T-helper 1 cell treated with Interleukin-12 subunit alpha and Interleukin-12 subunit beta and Interleukin-4 antibody, amounts not matched to agents 30 μg/mL and 1 μg/mL, for 36 hours (primary cell): ENCODE data around the gene CPAMD8.

Experiments
- H3K27ac Mint-ChIP-seq: one replicate; pipeline ENCODE4 v1.8.0; 2021; ENCODE audit warnings: mild to moderate bottlenecking, mixed read lengths
- H3K27me3 Mint-ChIP-seq: one replicate; pipeline ENCODE4 v1.8.0; 2021; ENCODE audit warnings: low read depth, mixed read lengths
- H3K36me3 Mint-ChIP-seq: one replicate; pipeline ENCODE4 v1.8.0; 2021; ENCODE audit warnings: low read depth, mixed read lengths
- H3K4me1 Mint-ChIP-seq: one replicate; pipeline ENCODE4 v1.8.0; 2021; ENCODE audit warnings: low read depth, mixed read lengths
- H3K4me3 Mint-ChIP-seq: one replicate; pipeline ENCODE4 v1.8.0; 2021; ENCODE audit warnings: mild to moderate bottlenecking, moderate library complexity, mixed read lengths
- H3K9me3 Mint-ChIP-seq: one replicate; pipeline ENCODE4 v1.8.0; 2021; ENCODE audit warnings: mixed read lengths

Gene CPAMD8

GRCh38 chr19:17055636-17056035 lies 29.0 kb upstream of the CPAMD8 start:
- Mint-ChIP-seq H3K36me3 (peaks cover 51% of the 10 kb centered on the region), H3K4me3 (no peak overlapping the region), H3K9me3 (no peaks in the 10 kb centered on the region), H3K4me1 (no peaks in the 10 kb centered on the region), H3K27me3 (no peaks in the 10 kb centered on the region), H3K27ac (no peak overlapping the region)

GRCh38 chr19:17054746-17055145 lies 28.1 kb upstream of the CPAMD8 start:
- Mint-ChIP-seq H3K9me3 (no peaks in the 10 kb centered on the region), H3K36me3 (peaks cover 43% of the 10 kb centered on the region), H3K4me3 (no peak overlapping the region), H3K4me1 (no peaks in the 10 kb centered on the region), H3K27ac (no peak overlapping the region), H3K27me3 (no peaks in the 10 kb centered on the region)

GRCh38 chr19:17052439-17052838 lies 25.8 kb upstream of the CPAMD8 start:
- Mint-ChIP-seq H3K4me1 (no peaks in the 10 kb centered on the region), H3K27me3 (no peaks in the 10 kb centered on the region), H3K9me3 (no peaks in the 10 kb centered on the region), H3K4me3 (no peak overlapping the region), H3K27ac (no peak overlapping the region), H3K36me3 (peaks cover 24% of the 10 kb centered on the region)

DNA sequence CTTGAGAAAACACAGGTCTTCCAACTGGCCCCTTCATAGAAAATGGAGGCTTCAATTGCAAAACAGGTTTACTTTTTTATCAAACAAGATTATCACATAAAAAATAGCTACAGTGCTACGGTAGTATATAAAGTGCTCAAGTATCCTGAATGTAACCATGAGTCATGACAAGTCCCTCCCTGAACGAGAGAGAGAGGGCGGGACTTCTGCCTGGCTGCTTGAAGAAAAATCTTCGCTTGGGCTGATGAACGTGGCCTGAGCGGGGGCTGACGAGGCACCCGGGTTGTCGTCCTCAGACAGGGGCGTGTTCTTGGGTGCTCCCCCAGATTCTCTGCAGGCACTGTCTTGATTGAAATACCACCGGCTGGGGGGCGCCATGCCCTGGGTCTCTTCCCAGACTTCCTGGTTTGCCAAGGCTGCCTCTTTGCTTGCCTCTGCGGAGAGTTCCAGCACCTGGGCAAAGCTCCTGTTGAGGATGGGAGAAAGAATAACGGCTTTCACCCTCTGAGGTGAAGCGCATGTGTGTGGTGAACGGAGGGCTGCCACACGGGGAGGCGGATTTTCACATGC lies 23.2 kb upstream of the CPAMD8 start:
- Mint-ChIP-seq H3K4me1 (no peaks in the 10 kb centered on the region), H3K36me3 (peaks cover 20% of the 10 kb centered on the region), H3K9me3 (no peaks in the 10 kb centered on the region), H3K27me3 (no peaks in the 10 kb centered on the region), H3K4me3 (no peak overlapping the region), H3K27ac (no peak overlapping the region)

DNA sequence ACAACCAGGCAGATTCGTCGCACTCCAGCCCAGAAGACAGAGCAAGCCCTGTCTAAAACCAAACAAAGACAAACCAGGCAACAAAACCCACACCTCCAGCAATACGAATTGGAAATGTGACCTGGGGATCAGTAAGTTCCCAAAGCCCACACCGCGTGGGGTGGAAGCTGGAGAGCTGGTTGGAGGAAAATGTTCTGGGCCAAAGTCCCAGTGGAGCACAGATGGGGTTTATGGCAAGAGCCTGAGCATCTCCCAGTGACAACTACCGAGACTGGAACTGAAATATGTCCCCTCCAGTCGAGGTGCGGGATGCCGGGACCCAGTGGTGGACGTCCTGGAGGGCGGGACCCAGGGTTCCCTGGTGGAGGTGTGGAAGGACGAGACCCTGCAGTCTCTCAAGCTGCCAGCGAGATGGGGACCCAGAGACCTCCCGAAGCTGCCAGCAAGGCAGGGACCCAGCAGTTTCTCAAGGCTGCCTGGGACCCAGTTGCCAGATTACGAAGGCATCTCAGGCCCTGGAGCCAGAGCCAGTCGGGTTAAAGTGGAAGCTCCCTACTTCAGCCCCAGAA lies 22.4 kb upstream of the CPAMD8 start:
- Mint-ChIP-seq H3K4me3 (no peak overlapping the region), H3K9me3 (no peaks in the 10 kb centered on the region), H3K27ac (no peak overlapping the region), H3K36me3 (peaks cover 20% of the 10 kb centered on the region), H3K27me3 (no peaks in the 10 kb centered on the region), H3K4me1 (no peaks in the 10 kb centered on the region)

DNA sequence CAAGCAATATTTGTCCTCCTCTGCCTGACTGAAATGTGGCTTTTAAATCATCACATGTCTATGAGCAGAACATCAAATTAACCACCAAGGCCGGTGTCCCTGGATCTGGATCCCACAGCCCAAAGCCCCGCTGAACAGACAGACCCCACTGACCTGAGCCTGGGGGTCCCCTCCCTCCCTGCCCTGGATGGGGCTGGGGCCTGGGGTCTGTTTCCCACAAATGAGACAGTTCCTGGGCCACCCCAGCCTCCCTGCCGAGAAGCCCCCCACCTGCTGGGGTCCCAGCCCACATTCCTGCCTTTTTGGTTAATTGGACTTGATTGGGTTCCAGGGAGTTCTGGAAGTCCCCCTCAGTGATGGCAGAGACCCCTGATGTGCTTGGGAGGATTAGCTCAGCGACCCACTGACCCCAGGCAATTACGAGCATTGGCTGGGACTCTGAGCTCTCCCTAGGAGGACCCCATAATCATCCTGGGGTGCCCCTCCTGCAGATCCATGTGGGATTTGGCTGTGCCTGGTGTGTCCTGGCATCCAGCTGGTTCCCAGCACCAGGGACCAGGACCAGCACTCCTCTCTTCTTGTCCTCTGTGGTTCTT lies 19.4 kb upstream of the CPAMD8 start:
- Mint-ChIP-seq H3K27me3 (peaks cover 3% of the 10 kb centered on the region), H3K9me3 (no peaks in the 10 kb centered on the region), H3K4me1 (no peaks in the 10 kb centered on the region), H3K4me3 (no peak overlapping the region), H3K27ac (no peak overlapping the region), H3K36me3 (peaks cover 2% of the 10 kb centered on the region)

DNA sequence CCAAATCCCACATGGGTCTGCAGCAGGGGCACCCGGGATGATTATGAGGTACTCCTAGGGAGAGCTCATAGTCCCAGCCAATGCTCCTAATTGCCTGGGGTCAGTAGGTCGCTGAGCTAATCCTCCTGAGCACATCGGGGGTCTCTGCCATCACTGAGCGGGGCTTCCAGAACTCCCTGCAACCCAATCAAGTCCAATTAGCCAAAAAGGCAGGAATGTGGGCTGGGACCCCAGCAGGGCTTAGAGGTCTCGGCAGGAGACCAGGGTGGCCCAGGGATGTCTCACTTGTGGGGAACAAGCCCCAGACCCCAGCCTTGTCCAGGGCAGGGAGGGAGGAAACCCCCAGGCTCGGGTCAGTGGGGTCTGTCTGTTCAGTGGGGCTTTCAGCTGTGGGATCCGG lies 17.1 kb upstream of the CPAMD8 start:
- H3K9me3 Mint-ChIP-seq: no peaks in the 10 kb centered on the region
- no peaks in the 10 kb centered on the region for H3K36me3 Mint-ChIP-seq
- no peaks in the 10 kb centered on the region for H3K4me1 Mint-ChIP-seq
- no peak overlapping the region for H3K27ac Mint-ChIP-seq
- H3K4me3 Mint-ChIP-seq: no peak overlapping the region
- H3K27me3 Mint-ChIP-seq: peaks cover 3% of the 10 kb centered on the region

GRCh38 chr19:17041976-17042375 lies 15.4 kb upstream of the CPAMD8 start:
- no peaks in the 10 kb centered on the region for H3K36me3 Mint-ChIP-seq
- H3K27ac Mint-ChIP-seq: no peak overlapping the region
- H3K27me3 Mint-ChIP-seq: peaks cover 3% of the 10 kb centered on the region
- H3K9me3 Mint-ChIP-seq: no peaks in the 10 kb centered on the region
- H3K4me3 Mint-ChIP-seq: no peak overlapping the region
- no peaks in the 10 kb centered on the region for H3K4me1 Mint-ChIP-seq

- no peaks in the 10 kb centered on the region for H3K36me3 Mint-ChIP-seq
- no peak overlapping the region for H3K27ac Mint-ChIP-seq
- peaks cover 7% of the 10 kb centered on the region for H3K27me3 Mint-ChIP-seq
- H3K4me1 Mint-ChIP-seq: no peaks in the 10 kb centered on the region
- H3K4me3 Mint-ChIP-seq: no peak overlapping the region
- H3K9me3 Mint-ChIP-seq: no peaks in the 10 kb centered on the region
These were observed 11.4 kb upstream of the CPAMD8 start for GRCh38 chr19:17037966-17038500.

DNA sequence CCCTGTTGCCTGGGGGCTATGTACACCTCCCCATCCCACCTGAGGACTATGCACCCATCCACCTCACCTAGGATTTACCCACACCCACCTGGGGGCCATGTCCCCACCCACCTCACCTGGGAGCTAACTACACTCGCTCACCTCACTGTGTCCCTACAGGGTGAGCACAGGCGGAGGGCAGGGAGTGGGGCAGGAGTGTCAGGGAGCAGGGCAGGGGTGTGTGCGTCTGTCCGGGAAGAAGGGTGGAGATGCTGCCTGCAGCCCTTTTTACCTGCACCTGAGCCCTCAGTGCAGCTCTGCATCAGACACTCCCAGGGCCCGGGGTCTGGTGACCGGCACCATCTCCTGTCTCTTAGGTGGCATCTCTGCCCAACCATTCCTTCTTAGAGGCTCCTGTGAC lies 10.6 kb upstream of the CPAMD8 start:
- H3K4me3 Mint-ChIP-seq: no peak overlapping the region
- no peak overlapping the region for H3K27ac Mint-ChIP-seq
- no peaks in the 10 kb centered on the region for H3K36me3 Mint-ChIP-seq
- peaks cover 4% of the 10 kb centered on the region for H3K27me3 Mint-ChIP-seq
- H3K4me1 Mint-ChIP-seq: no peaks in the 10 kb centered on the region
- no peaks in the 10 kb centered on the region for H3K9me3 Mint-ChIP-seq

DNA sequence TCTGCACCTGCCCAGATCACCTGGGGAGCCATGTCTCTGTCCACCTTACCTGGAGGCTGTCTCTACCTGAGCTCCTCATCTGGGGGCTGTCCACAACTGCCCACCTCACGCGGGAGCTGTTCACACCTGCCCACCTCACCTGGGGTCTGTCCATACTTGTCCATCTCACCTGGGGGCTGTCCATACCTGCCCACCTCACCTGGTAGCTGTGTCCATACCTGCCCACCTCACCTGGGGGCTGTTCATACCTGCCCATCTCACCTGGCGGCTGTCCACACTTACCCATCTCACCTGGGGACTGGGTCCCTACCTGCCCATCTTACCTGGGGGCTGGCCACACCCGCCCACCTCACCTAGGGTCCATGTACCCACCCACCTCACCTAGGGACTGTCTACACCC lies 10.0 kb upstream of the CPAMD8 start:
- Mint-ChIP-seq H3K4me3 (no peak overlapping the region), H3K27ac (no peak overlapping the region), H3K36me3 (no peaks in the 10 kb centered on the region), H3K9me3 (no peaks in the 10 kb centered on the region), H3K27me3 (peaks cover 4% of the 10 kb centered on the region), H3K4me1 (no peaks in the 10 kb centered on the region)

DNA sequence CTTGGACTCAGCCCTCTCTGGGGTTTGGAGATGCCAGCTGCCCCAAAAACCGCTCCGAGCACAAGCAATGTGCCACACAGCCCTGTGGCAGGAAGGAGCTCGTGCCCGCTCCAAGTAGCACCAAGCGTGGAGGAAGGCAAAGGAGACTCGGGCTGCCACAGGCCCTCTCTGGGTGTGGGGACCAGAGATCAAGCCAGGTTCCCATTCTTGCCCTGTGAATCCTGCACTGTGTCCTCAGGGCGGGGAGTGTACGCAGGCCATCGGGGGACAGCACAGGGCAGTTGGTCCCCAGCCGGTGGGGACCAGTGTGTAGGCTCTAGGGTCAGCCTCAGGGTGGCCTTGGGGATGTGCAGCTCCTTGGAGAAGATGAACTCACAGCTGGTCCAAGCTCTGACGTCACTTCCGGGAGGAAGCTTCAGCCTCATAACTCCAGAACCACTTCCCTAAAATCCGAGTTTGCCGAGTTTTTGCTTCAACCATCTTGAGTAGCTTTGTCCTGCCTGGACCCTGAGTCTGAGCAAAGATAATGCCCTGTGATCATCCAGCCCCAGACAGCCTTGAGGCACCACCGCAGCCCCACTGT lies 9.3 kb upstream of the CPAMD8 start:
- H3K4me3 Mint-ChIP-seq: no peak overlapping the region

GRCh38 chr19:17031741-17032140 lies 5.1 kb upstream of the CPAMD8 start:
- Mint-ChIP-seq H3K9me3 (no peaks in the 10 kb centered on the region), H3K27ac (no peak overlapping the region), H3K27me3 (peaks cover 26% of the 10 kb centered on the region), H3K36me3 (no peaks in the 10 kb centered on the region), H3K4me1 (no peaks in the 10 kb centered on the region), H3K4me3 (no peak overlapping the region)

More for the DNA sequence above, 9.3 kb upstream of the CPAMD8 start:
- Mint-ChIP-seq H3K36me3 (no peaks in the 10 kb centered on the region), H3K9me3 (no peaks in the 10 kb centered on the region), H3K27ac (no peak overlapping the region), H3K27me3 (peaks cover 4% of the 10 kb centered on the region), H3K4me1 (no peaks in the 10 kb centered on the region)

- Mint-ChIP-seq H3K27ac (no peak overlapping the region), H3K4me1 (peaks cover 3% of the 10 kb centered on the region), H3K27me3 (peaks cover 50% of the 10 kb centered on the region), H3K9me3 (peaks cover 8% of the 10 kb centered on the region), H3K36me3 (no peaks in the 10 kb centered on the region), H3K4me3 (no peak overlapping the region)
These were observed 945 bp upstream of the CPAMD8 start for GRCh38 chr19:17027535-17027975.
